ENCODE measurements around the gene YDJC. TPM values are rescaled to one million over a fixed set of nuclear protein-coding genes. Genes with fewer than 3 reads are reported as not detected.
A peak's percentile ranks its signal among the peaks of the same experiment; 100 is the strongest.
"Not testable (repeated sequence)": the region's sequence is repeated elsewhere in the genome, so short reads cannot be mapped to it uniquely, and the experiment has no call there.

YDJC gene
- total RNA-seq, 1 donor from 2014 or later = not detected

- peak; percentile 96 for DNase-seq (ENCODE audit: low spot score)
Observed at GRCh38 chr22:21652010-21652546, 22.3 kb upstream of the YDJC start.

GRCh38 chr22:21651521-21652009 lies 21.7 kb upstream of the YDJC start:
- DNase-seq (ENCODE audit: low spot score) = no peak

GRCh38 chr22:21650823-21651520 lies 21.1 kb upstream of the YDJC start:
- DNase-seq (ENCODE audit: low spot score) = no peak

GRCh38 chr22:21650280-21650679 lies 20.5 kb upstream of the YDJC start:
- no peak for DNase-seq (ENCODE audit: low spot score)

- DNase-seq (ENCODE audit: low spot score) = peak; percentile 87
Observed at GRCh38 chr22:21646608-21647590, 17.1 kb upstream of the YDJC start.

GRCh38 chr22:21645513-21645912 lies 15.7 kb upstream of the YDJC start:
- DNase-seq (ENCODE audit: low spot score) = not testable (repeated sequence)

- DNase-seq (ENCODE audit: low spot score) = no peak
Observed at GRCh38 chr22:21643533-21644357, 13.9 kb upstream of the YDJC start.

GRCh38 chr22:21642584-21643448 lies 13.0 kb upstream of the YDJC start:
- DNase-seq (ENCODE audit: low spot score) = peak; percentile 43

- DNase-seq (ENCODE audit: low spot score) = peak; percentile 99
Observed at GRCh38 chr22:21641789-21642583, 12.2 kb upstream of the YDJC start, which contains the start of gene SDF2L1. Gene SDF2L1 (plus strand): TSS chr22:21642302. CDS start chr22:21642337, 35 bp downstream.

- DNase-seq (ENCODE audit: low spot score) = no peak
Observed at GRCh38 chr22:21641417-21641788, 11.6 kb upstream of the YDJC start.

GRCh38 chr22:21640810-21641209 lies 11.0 kb upstream of the YDJC start:
- DNase-seq (ENCODE audit: low spot score) = no peak

- DNase-seq (ENCODE audit: low spot score) = no peak
Observed at GRCh38 chr22:21639359-21639758, 9.5 kb upstream of the YDJC start.

- DNase-seq (ENCODE audit: low spot score) = not testable (repeated sequence)
Observed at GRCh38 chr22:21637450-21637849, 7.6 kb upstream of the YDJC start.

GRCh38 chr22:21636629-21637218 lies 6.9 kb upstream of the YDJC start:
- DNase-seq (ENCODE audit: low spot score) = no peak

GRCh38 chr22:21635771-21636510 lies 6.1 kb upstream of the YDJC start:
- no peak for DNase-seq (ENCODE audit: low spot score)

- DNase-seq (ENCODE audit: low spot score) = no peak
Observed at GRCh38 chr22:21634844-21635243, 5.0 kb upstream of the YDJC start.

- no peak for DNase-seq (ENCODE audit: low spot score)
Observed at GRCh38 chr22:21634081-21634480, 4.3 kb upstream of the YDJC start.

- no peak for DNase-seq (ENCODE audit: low spot score)
Observed at GRCh38 chr22:21633481-21633880, 3.7 kb upstream of the YDJC start.

Data from umbilical cord (tissue), 2 donors.